Measurements from ENCODE around the gene ELANE.
"Not testable (repeated sequence)": the region's sequence is repeated elsewhere in the genome, so short reads cannot be mapped to it uniquely, and the experiment has no call there.

The ELANE gene

GRCh38 chr19:875265-875879 lies 23.3 kb downstream of the ELANE start:
- FAIRE-seq (no peak), DNase-seq (ENCODE audit: extremely low spot score, insufficient read length, low read depth) (no peak)

DNA sequence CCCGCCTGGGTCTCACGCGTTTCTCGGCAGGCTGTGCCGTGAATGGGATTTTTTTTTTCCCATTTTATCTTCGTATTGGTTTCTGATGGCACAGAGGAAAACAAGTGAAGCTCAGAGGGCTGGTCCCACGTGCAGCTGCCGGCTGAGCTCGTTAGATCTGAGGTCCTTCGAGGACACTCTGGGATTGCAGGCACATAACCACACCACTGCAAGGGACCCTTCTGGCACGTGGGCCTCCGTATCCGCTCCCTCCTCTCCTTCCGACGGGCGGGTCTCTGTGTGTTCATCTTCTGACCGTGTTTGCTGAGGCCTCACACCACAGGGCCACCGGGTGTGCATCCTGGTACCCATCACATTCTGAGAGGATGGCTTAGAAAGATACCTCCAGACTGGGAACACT lies 24.0 kb downstream of the ELANE start:
- FAIRE-seq: no peak
- no peak for DNase-seq (ENCODE audit: extremely low spot score, insufficient read length, low read depth)

DNA sequence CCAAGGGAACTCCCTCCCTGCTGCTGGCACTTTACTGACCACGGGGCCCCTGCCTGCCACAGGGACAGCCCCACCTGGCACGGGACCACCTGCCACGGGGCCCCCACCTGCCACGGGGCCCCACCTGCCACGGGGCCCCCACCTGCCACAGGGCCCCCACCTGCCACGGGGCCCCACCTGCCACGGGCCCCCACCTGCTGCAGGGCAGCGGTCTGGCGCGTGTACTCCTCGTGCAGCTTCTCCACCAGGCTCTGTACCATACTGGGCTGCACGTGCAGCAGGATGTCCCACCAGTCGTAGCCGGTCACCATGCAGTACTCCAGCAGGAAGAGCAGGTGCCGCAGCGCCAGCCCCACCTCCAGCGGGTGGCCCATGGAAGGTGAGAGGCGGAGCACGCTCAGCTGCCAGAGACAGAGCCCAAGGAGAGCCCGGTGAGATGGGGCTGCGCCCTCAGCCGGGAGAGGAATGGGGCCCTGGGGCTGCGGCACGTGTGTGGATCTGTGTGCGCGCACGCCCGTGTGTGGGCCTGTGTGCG lies 24.7 kb downstream of the ELANE start:
- FAIRE-seq (no peak), DNase-seq (ENCODE audit: extremely low spot score, insufficient read length, low read depth) (no peak)

- not testable (repeated sequence) for FAIRE-seq; DNase-seq (ENCODE audit: extremely low spot score, insufficient read length, low read depth)
These were observed 26.0 kb downstream of the ELANE start for GRCh38 chr19:877992-878660.

DNA sequence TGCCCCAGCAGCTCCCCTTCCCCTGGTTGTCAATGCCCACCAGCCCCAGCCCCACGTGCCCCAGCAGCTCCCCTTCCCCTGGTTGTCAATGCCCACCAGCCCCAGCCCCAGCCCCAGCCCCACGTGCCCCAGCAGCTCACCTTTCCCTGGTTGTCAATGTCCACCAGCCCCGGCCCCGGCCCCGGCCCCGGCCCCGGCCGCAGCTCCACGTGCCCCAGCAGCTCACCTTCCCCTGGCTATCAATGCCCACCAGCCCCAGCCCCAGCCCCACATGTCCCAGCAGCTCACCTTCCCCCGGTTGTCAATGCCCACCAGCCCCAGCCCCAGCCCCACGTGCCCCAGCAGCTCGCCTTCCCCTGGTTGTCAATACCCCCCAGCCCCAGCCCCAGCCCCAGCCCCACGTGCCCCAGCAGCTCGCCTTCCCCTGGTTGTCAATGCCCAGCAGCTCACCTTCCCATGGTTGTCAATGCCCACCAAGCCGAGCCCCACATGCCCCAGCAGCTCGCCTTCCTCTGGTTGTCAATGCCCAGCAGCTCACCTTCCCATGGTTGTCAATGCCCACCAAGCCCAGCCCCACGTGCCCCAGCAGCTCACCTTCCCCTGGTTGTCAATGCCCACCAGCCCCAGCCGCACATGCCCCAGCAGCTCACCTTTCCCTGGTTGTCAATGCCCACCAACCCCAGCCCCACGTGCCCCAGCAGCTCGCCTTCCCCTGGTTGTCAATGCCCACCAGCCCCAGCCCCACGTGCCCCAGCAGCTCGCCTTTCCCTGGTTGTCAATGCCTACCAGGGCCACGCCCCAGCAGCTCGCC lies 26.9 kb downstream of the ELANE start:
- not testable (repeated sequence) for DNase-seq (ENCODE audit: extremely low spot score, insufficient read length, low read depth); FAIRE-seq

- no peak for FAIRE-seq
- DNase-seq (ENCODE audit: extremely low spot score, insufficient read length, low read depth): no peak
These were observed 27.8 kb downstream of the ELANE start for GRCh38 chr19:879711-880438.

GRCh38 chr19:881385-882071 lies 29.4 kb downstream of the ELANE start:
- no peak for FAIRE-seq

GRCh38 chr19:882871-883497 lies 30.9 kb downstream of the ELANE start:
- FAIRE-seq (no peak), DNase-seq (ENCODE audit: extremely low spot score, insufficient read length, low read depth) (no peak)

More at GRCh38 chr19:881385-882071, 29.4 kb downstream of the ELANE start:
- DNase-seq (ENCODE audit: extremely low spot score, insufficient read length, low read depth): no peak

- no peak for FAIRE-seq
- no peak for DNase-seq (ENCODE audit: extremely low spot score, insufficient read length, low read depth)
These were observed 31.6 kb downstream of the ELANE start for GRCh38 chr19:883661-884211.

DNA sequence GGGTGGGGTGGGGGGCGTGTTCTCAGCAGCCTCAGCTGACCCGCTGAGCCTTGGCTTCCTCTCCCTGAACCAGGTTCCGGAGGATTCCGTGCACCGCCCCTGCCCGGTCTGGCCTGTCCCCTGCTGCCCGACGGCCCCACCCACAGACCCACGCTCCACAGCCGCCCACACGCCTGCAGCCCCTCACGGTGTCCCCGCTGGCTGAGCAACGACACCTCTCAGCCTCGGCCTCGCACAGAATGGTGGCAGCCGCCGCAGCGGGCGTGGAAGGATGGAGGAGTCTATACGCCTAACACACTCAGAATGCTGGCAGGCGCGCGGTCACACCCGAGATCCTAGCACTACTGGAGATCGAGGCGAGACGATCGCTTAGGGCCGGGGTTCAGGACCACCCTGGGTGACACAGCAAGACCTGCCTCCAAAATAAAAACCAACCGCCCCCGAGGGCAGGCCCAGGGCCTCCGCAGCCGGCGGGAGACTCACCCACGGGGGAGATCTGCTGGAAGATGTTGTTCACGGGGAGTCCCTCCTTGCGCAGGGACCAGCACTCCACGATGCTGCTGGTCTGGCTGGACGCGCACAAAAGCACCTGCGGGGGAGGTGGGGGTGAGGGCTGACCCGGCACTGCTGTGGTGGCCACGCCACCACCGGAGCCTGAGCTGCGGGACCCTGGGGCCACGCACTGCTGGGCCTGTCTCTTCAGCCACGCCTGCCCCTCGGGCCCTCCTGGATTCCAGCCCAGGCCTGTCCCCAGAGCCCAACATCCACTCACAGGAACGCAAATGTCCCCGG lies 32.5 kb downstream of the ELANE start:
- FAIRE-seq (no peak), DNase-seq (ENCODE audit: extremely low spot score, insufficient read length, low read depth) (no peak)

DNA sequence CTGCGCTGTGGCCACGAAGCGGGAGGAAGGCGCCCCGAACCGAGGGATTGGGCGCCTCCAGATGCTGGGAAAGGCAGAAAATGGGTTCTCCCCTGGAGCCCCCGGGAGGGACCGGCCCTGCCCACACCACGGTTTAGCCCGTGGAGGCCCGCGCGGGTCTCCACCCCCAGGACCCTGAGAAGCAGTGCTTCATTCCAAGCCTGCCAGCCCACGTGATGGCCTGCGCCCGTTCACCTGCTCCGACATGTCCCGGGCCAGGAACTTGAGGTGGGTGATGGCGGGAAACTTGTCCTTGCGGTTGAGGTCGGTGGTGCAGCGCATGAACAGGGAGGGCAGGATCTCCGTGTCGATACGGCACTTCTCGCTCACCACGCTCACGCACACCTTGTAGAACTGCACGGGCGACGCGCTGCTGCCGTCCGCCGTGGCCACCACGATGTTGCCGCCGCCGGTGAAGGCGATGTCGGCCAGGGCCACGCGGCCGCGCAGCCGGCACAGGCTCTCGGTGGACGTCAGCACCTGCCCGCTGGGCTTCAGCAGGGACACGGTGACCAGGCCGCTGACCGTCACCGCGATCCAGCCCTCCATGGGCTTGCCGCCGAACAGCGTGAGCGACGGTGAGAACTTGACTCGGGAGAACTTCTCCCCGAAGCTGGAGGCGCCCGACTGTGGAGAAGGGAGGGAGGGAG lies 33.6 kb downstream of the ELANE start:
- no peak for DNase-seq (ENCODE audit: extremely low spot score, insufficient read length, low read depth)
- FAIRE-seq: no peak

- no peak for FAIRE-seq
These were observed 35.0 kb downstream of the ELANE start for GRCh38 chr19:887072-887471.

GRCh38 chr19:887599-887998 lies 35.5 kb downstream of the ELANE start:
- FAIRE-seq (no peak), DNase-seq (ENCODE audit: extremely low spot score, insufficient read length, low read depth) (no peak)

More at GRCh38 chr19:887072-887471, 35.0 kb downstream of the ELANE start:
- DNase-seq (ENCODE audit: extremely low spot score, insufficient read length, low read depth): no peak

DNA sequence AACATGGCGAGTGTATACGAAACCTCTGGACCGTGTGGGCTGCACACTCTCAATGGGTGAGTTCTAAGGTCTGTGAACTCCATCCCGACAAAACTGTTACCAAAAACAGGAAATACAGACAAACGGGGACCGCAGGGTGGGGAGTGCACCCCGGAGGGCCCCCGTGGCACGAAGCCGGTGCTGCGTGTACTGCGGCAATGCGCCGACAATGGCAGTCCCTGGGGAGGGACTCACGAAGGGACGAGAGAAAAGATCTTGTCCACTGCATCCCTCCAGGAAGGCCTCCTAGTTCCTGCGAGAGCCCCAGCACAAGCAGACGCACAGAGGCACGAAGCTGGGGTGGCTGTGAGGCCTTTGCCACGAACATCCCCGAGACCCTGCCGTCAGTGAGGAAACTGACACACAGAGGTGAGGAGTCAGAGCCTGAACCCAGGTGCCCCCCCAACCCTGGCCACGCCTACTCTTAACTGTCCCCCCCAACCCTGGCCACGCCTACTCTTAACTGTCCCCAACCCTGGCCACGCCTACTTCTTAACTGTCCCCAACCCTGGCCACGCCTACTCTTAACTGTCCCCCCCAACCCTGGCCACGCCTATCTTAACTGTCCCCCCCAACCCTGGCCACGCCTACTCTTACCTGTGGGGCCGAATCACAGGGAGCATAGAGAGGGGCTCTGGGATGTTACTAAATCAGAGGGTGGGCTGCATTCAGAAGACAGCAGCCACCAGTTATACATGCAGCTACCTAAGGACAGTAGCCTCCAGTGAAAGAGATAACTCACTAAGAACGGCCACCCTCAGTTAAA lies 36.7 kb downstream of the ELANE start:
- peak; percentile 66 for FAIRE-seq

DNA sequence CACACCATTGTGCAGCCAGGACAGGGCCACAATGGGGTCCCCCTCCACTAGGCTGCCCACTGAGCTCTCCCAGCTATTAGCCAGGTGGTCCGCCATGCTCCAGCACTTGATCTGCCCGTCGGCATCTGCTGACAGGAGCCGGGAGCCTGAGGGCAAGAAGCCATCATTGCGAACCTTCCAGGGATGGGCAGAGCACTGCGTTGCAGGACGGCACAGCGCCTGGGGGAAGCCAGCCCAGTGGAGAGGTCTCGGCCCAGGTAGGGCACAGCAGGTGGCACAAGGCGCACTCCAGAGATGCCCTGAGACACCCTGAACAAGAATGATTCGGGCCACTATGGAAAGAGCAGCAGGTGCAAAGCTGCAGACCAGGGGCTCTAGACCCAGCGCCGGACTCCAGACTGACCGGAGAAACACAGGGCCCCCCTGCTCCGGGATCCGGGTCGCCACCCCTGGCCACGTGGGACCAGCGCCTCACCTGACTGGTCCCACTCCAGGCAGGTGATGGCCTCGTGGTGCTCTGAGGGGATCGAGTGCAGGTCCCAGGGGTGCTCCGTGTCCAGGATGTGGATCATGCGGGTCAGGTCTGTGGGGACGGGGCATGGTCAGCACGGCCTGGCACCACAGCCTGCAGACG lies 37.7 kb downstream of the ELANE start:
- FAIRE-seq (no peak), DNase-seq (ENCODE audit: extremely low spot score, insufficient read length, low read depth) (no peak)

More for the DNA sequence above, 36.7 kb downstream of the ELANE start:
- no peak for DNase-seq (ENCODE audit: extremely low spot score, insufficient read length, low read depth)

GRCh38 chr19:890831-891230 lies 38.7 kb downstream of the ELANE start:
- FAIRE-seq: no peak

More at GRCh38 chr19:890831-891230, 38.7 kb downstream of the ELANE start:
- DNase-seq (ENCODE audit: extremely low spot score, insufficient read length, low read depth): no peak
